Spleen (tissue), 11 donors: Measurements from ENCODE around the gene HIF3A. TPM values are rescaled to one million over a fixed set of nuclear protein-coding genes. Genes with fewer than 3 reads are reported as not detected.

Experiments used
- DNase-seq: peaks from one replicate; pipeline ENCODE4 v3.0.0-alpha.2; 2020
- H3K27ac ChIP-seq, 8 donors: fragments of 200-600 bp; sonication (generic) in 7 of 8; 1 replicate in 4 of 8; 2 replicates in 4 of 8; pipeline versions ENCODE4 v1.5.0 to v1.8.0; 2016 to 2021; ENCODE audit warnings: inconsistent platforms in 4 of 8, mild to moderate bottlenecking in 4 of 8, moderate library complexity in 1 of 8
- H3K27me3 ChIP-seq, 7 donors: fragments of 200-600 bp; sonication (generic) in 6 of 7; replicated peaks in 1 of 7; 1 replicate in 4 of 7; 2 replicates in 3 of 7; pipeline versions ENCODE4 v1.5.0 to v1.8.0; 2016 to 2021; ENCODE audit warnings: inconsistent platforms in 3 of 7, mild to moderate bottlenecking in 1 of 7
- H3K36me3 ChIP-seq, 6 donors: fragments of 200-600 bp; sonication (generic) in 5 of 6; 1 replicate in 4 of 6; 2 replicates in 2 of 6; pipeline versions ENCODE4 v1.5.0 to v1.8.0; 2016 to 2021; ENCODE audit warnings: inconsistent platforms in 2 of 6
- H3K4me1 ChIP-seq, 6 donors: fragments of 200-600 bp; sonication (generic) in 5 of 6; 1 replicate in 3 of 6; 2 replicates in 3 of 6; pipeline versions ENCODE4 v1.5.0 to v1.8.0; 2016 to 2021; ENCODE audit warnings: inconsistent platforms in 3 of 6
- H3K4me3 ChIP-seq, 8 donors: fragments of 200-600 bp; sonication (generic) in 7 of 8; 1 replicate in 4 of 8; 2 replicates in 4 of 8; pipeline versions ENCODE4 v1.5.0 to v1.8.0; 2016 to 2021; ENCODE audit warnings: inconsistent platforms in 4 of 8, mild to moderate bottlenecking in 4 of 8, moderate library complexity in 2 of 8
- H3K9me3 ChIP-seq, 8 donors: fragments of 200-600 bp; sonication (generic) in 7 of 8; 1 replicate in 4 of 8; 2 replicates in 4 of 8; pipeline versions ENCODE4 v1.5.0 to v1.8.0; 2016 to 2021; ENCODE audit warnings: inconsistent platforms in 4 of 8
- CTCF ChIP-seq, 11 experiments: fragments of 200-600 bp in 7 of 11; fragments of 450-650 bp in 4 of 11; sonication (generic) in 4 of 11; IDR thresholded peaks in 8 of 11; conservative IDR thresholded peaks in 3 of 11; 1 replicate in 7 of 11; 2 replicates in 4 of 11; pipeline versions ENCODE4 v1.4.0 to v1.8.0; 2016 to 2021; ENCODE audit warnings: antibody characterized with exemption in 11 of 11, inconsistent platforms in 4 of 11, mild to moderate bottlenecking in 1 of 11
- POLR2A ChIP-seq, 3 donors: fragments of 450-650 bp; IDR thresholded peaks; one replicate each; pipeline ENCODE4 v1.5.1; 2017; ENCODE audit warnings: antibody characterized with exemption in 3 of 3, mild to moderate bottlenecking in 1 of 3
- POLR2AphosphoS5 ChIP-seq, 3 donors: sonication (generic); formaldehyde crosslinking; IDR thresholded peaks; one replicate each; pipeline ENCODE4 v1.5.1; 2017; ENCODE audit warnings: antibody characterized with exemption in 3 of 3
- WGBS, 5 donors: extraction: QIAGEN DNeasy Blood & Tissue Kit in 3 of 5; methylation state at CpG; one replicate each; pipeline versions ENCODE4 v1.1.5 to v1.1.7; 2013 to 2018; 5-methylcytosine and 5-hydroxymethylcytosine counted together
- intact Hi-C: fragments of 100-400 bp; cut with DNase I; formaldehyde crosslinking; loops from one replicate; pipeline ENCODE4 v1.15.0; 2023; ENCODE audit warnings: low total_unique reads
- polyA plus RNA-seq, 3 donors: library from polyadenylated mRNA; stranded (reverse); fragments of 200-250 nt; gene quantifications; one replicate each; pipeline ENCODE4 v1.2.1, GENCODE V29; 2013
- total RNA-seq, 7 donors: library from RNA; depleted of rRNA in 3 of 7; stranded (reverse); fragments of >200 nt in 3 of 7; fragmentation: NEBNext Ultra II Directional in 4 of 7; extraction: Animal tissue kit (Norgen Biotek cat#: 25700) in 4 of 7; gene quantifications; one replicate each; pipeline versions ENCODE4 v1.1.0 to v1.2.1, GENCODE V29; 2016 to 2021
- donor health status: healthy with polysubstance abuse.
- donor health status: DM: no; HTN: no; CAD: no; lungs with moderate emphysema.
- donor health status: DM: no; HTN: no; CAD: no.
- donor health status: Bipolar disorder and iron deficiency.
- donor health status: healthy.
- donor health status: DM: no; HTN: no; CAD: no.
- donor health status: DM: yes; HTN: yes; CAD: no.

Gene HIF3A
- total and polyA plus RNA-seq, 10 donors = 5.0 to 126 (median 78.5) TPM

GRCh38 chr19:46341937-46342336 is 45.1 kb downstream of the HIF3A start:
- H3K4me3 ChIP-seq = no peak overlapping the region
- no peak for TF ChIP-seq POLR2AphosphoS5 (IDR thresholded peaks at IDR 0.05)
- no peak for TF ChIP-seq POLR2A (IDR thresholded peaks at IDR 0.05)
- no peak for TF ChIP-seq CTCF (IDR thresholded peaks at IDR 0.05 in 8 of 11, conservative IDR thresholded peaks at IDR 0.05 in 3 of 11)
- peaks cover 0 to 54% (median 2%) of the 10 kb centered on the region in 6 donors for H3K36me3 ChIP-seq
- 87 to 96% (median 93%) methylated on average over 3 of the region's 3 CpGs for WGBS, 5 donors
- no peaks in the 10 kb centered on the region for H3K27me3 ChIP-seq
- no peak for DNase-seq
- intact Hi-C loops = no loop called here
- H3K27ac ChIP-seq = no peak overlapping the region
- H3K9me3 ChIP-seq = no peaks in the 10 kb centered on the region
- peaks cover 0 to 7% (median 6%) of the 10 kb centered on the region in 6 donors for H3K4me1 ChIP-seq

DNA sequence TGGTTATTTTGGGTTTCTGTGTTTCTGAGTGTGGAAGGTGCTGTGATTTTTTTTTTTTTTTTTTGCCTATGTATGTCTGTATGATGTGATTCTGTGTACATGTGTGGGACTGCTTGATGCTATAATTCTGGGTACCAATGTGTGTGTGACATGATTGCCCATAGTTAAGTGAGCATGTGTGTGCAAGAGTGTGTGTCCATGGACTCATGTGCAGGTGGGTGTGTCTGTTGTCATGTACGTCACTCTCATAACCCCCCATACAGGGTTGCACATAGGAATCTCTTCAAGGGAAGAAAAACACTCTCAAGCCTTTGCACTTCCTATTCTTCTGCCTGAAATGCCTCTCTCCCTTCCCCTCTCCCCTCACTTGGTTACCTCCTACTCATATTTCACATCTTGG is 47.5 kb downstream of the HIF3A start:
- Histone ChIP-seq H3K27ac (no peak overlapping the region), H3K27me3 (no peaks in the 10 kb centered on the region), H3K4me1 (peaks cover 14 to 30% (median 27%) of the 10 kb centered on the region in 6 donors), H3K9me3 (no peaks in the 10 kb centered on the region), H3K4me3 (no peak overlapping the region), H3K36me3 (peaks cover 0 to 30% (median 0%) of the 10 kb centered on the region in 6 donors)
- intact Hi-C loops = no loop called here
- TF ChIP-seq POLR2AphosphoS5 (IDR thresholded peaks at IDR 0.05) (no peak), POLR2A (IDR thresholded peaks at IDR 0.05) (no peak), CTCF (IDR thresholded peaks at IDR 0.05 in 8 of 11, conservative IDR thresholded peaks at IDR 0.05 in 3 of 11) (no peak)
- DNase-seq = no peak
- WGBS, 5 donors = 62 to 88% (median 85%) methylated on average over 1 of the region's 1 CpG

- peak overlapping the region in 1 of 8 donors; percentile 9 for H3K27ac ChIP-seq
- DNase-seq = no peak
- WGBS, 5 donors = 90 to 95% (median 93%) methylated on average over 5 of the region's 5 CpGs
- H3K4me3 ChIP-seq = no peak overlapping the region
- TF ChIP-seq POLR2AphosphoS5 (IDR thresholded peaks at IDR 0.05) (no peak), POLR2A (IDR thresholded peaks at IDR 0.05) (no peak), CTCF (IDR thresholded peaks at IDR 0.05 in 8 of 11, conservative IDR thresholded peaks at IDR 0.05 in 3 of 11) (no peak)
- H3K4me1 ChIP-seq = peaks cover 21 to 38% (median 35%) of the 10 kb centered on the region in 6 donors
- intact Hi-C loops = no loop called here
- H3K36me3 ChIP-seq = peaks cover 0 to 22% (median 0%) of the 10 kb centered on the region in 6 donors
- H3K9me3 ChIP-seq = no peaks in the 10 kb centered on the region
- H3K27me3 ChIP-seq = no peaks in the 10 kb centered on the region
Observed at GRCh38 chr19:46345157-46345556, 48.3 kb downstream of the HIF3A start.

DNA sequence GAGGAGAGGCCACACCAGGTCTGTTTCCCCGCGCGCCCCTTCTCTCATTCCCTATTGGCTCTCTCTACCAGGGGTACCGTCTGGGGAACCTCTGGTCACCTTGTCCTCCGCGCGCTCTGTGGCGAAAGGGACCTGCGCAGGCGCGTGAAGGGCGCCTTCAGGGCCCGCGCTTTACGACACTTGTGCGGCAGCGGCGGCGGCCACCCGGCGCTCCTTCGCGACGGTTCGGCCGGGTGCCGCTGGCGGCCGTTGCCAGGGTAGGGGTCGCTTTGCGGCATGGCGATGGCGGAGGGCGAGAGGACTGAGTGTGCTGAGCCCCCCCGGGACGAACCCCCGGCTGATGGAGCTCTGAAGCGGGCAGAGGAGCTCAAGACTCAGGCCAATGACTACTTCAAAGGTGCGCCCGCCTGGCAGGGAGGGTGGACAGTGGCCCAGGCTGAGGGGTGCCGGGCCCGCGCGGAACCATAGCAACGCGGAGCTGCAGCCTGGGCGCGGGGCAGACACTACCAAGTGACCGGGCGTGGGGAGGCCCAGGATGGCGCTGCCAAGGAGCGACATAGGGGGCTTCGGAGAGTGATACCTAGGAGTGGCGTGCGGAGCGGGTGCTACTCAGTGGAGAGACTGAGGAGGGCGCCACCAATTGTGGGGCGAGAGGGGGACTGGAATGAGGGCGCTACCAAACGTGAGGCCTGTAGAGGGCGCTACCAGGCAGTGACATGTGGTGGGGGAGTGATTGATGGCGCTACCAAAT is 50.2 kb downstream of the HIF3A start, which contains the start of gene PPP5C:
PPP5C (plus strand) TSS at position 267 of the 751 bp plus-strand sequence; CDS start at position 277, 10 bp downstream.
- H3K4me3 ChIP-seq = peak within 1 kb of the TSS; percentile 82 to 100 (median 96)
- H3K36me3 ChIP-seq = peaks cover 0 to 5% (median 0%) of the 10 kb centered on the region in 6 donors
- peak within 1 kb of the TSS; percentile 67 to 93 (median 90) for H3K27ac ChIP-seq
- TF ChIP-seq POLR2A (IDR thresholded peaks at IDR 0.05) = peak; percentile 4 to 16 (median 4)
- peak; percentile 50 to 87 (median 76) for TF ChIP-seq CTCF (IDR thresholded peaks at IDR 0.05 in 8 of 11, conservative IDR thresholded peaks at IDR 0.05 in 3 of 11)
- TF ChIP-seq POLR2AphosphoS5 (IDR thresholded peaks at IDR 0.05) = peak; percentile 93
- no peaks in the 10 kb centered on the region for H3K9me3 ChIP-seq
- no peaks in the 10 kb centered on the region for H3K27me3 ChIP-seq
- WGBS, 5 donors = 0 to 1% (median 0%) methylated on average over 52 to 62 of the region's 62 CpGs
- DNase-seq = peak; percentile 97
- intact Hi-C loops = no loop called here
- H3K4me1 ChIP-seq = peaks cover 40 to 56% (median 54%) of the 10 kb centered on the region in 6 donors
